SW480 (cell line): ENCODE measurements around the gene CFAP410.
"Not testable (repeated sequence)": the region's sequence is repeated elsewhere in the genome, so short reads cannot be mapped to it uniquely, and the experiment has no call there.

Experiments
- DNase-seq: peaks from one replicate; pipeline ENCODE4 v3.0.0-alpha.2; 2016; ENCODE audit warnings: low spot score

The CFAP410 gene

DNA sequence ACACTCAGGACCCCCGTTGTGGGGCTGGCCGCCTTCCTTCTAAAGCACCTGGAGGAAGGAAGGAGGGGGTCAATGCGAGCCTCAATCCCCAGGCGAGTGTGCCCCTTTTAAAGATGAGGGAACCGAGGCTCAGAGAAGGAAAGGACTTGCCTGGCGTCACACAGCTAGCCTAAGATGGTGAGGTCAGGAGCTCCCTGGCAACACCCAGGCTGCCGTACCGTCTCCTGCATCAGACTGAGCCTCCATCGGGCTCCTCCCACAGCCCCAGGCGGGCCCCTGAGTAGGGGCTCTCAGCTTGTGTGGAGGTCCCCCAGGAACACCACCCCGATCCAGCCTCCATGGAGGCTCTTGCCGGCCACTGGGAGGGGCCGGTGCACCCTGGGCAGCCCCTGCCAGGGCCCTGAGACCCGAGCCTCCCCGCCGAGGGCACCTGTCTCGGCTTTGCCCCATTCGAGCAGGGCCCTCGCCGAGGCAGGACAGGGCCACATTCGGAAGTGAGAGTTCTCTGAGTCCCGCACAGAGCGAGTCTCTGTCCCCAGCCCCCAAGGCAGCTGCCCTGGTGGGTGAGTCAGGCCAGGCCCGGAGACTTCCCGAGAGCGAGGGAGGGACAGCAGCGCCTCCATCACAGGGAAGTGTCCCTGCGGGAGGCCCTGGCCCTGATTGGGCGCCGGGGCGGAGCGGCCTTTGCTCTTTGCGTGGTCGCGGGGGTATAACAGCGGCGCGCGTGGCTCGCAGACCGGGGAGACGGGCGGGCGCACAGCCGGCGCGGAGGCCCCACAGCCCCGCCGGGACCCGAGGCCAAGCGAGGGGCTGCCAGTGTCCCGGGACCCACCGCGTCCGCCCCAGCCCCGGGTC is 53.8 kb downstream of the CFAP410 start, which contains the start of gene AIRE:
Gene AIRE, plus strand, starts transcription at position 739 of the 855 bp plus-strand sequence. CDS start 131 bp downstream, outside the sequence.
- DNase-seq: no peak

DNA sequence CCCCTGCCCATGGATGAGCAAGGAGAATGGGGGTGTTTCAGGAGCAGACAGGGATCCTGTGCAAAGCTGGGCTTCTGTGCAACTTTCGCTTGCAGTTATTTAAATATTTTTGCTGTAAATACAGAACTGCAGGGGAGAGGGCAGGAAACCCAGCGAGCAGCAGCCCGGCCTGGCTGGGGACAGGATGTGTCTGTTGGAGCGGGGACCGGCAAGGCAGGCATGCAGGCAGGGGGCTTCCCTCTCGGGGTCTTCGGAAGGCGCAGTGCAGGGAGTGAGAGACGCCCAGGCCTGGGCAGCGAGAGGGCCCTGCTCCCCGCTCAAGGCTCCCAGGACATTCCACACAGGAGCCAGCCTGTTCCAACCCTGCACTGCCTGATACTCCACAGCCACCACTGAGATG is 55.2 kb downstream of the CFAP410 start:
- DNase-seq: no peak

DNA sequence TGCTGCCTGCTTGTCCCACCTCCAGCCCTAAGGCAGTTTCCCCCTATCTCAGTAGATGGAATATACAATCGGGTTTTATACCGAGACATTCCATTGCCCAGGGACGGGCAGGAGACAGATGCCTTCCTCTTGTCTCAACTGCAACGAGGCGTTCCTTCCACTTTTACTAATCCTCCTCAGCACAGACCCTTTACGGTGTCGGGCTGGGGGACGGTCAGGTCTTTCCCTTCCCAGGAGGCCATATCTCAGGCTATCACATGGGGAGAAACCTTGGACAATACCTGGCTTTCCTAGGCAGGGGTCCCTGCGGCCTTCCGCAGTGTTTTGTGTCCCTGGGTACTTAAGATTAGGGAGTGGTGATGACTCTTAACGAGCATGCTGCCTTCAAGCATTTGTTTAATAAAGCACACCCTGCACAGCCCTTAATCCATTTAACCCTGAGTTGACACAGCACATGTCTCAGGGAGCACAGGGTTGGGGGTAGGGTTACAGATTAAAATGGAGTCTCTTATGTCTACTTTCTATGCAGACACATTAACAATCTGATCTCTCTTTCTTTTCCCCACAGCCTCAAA is 55.9 kb downstream of the CFAP410 start:
- not testable (repeated sequence) for DNase-seq

DNA sequence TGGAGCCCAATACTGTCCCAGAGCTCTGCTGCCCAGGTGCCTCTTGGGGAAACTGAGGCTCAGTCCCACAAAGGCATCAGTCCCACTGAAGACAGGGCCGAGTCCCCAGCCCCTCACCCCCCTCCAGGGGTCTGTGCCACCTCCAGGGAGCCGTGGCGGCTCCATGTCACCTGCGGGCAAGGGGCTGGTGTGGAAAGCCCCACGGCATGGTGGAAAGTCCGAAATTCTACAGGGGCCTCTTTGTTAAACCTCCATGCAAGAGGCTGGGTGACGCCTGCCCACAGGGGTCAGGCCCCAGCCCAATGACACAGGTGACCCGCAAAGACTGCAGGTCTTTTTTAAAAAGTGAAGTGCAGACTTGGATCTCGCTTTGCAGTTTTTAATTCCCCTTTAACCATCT is 56.8 kb downstream of the CFAP410 start:
- no peak for DNase-seq

DNA sequence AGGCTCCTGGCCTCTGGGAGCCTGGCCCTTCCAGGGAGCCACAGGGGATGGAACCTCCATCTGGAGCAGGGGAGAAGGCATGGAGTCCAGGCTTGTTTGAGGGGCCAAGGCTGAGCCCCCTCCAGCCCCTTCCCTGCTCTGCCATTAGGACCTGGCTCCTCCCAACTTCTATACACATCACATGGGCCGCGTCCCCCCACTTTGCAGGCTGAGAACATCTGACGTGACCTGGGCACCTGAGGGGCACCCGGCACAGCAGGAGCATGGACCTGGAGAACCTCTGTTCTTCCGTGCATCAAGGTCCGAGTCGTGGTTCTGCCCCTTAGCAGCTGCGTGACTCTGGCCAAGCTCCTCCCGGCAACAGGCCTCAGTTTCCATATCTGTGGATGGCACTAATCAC is 57.4 kb downstream of the CFAP410 start:
- no peak for DNase-seq

DNA sequence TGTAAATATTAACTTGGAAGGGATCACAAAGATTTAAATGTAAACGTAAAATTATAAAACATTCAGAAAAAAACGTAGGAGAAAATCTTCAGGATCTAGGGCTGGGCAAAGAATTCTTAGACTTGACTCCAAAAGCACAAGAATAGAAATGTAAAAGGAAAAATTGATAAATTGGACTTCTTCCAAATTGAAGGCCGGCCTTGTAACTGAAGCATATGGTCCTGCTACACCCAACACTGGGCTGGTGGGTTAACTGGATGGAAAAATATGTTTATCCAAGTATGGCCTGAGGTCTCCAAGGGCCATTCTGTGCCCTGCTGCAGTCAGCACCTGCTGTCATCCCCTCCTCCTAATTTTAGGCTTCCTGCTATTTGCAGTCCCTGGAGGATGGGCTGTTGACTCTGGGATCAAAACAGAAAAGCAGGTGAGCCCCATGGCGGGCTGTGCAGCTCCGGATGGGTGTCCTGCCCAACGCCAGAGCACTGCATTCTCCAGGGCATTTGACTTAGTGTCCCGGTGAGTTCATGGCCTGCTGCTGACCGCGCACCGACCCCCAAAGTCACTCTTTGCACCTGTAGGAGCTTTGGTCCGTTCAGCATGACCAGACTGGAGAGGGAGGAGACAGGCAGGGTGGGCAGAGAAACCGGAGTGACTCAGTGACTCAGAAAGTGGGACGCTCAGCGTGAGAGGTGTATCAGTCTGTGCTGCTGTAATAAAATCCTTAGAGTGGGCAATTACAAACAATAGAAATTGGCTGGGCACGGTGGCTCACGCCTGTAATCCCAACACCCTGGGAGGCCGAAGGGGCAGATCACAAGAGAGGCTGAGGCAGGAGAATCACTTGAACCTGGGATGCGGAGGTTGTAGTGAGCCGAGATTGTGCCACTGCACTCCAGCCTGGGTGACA is 59.6 kb downstream of the CFAP410 start:
- DNase-seq: no peak
